Activated naive CD8-positive, alpha-beta T cell treated with anti-CD3 and anti-CD28 coated beads for 36 hours (primary cell): ENCODE measurements around the gene INTS1. TPM values are rescaled to one million over a fixed set of nuclear protein-coding genes. Genes with fewer than 3 reads are reported as not detected.

Experiments
- DNase-seq: peaks from one replicate; pipeline ENCODE4 v3.0.0; 2021
- H3K27ac Mint-ChIP-seq: one replicate; pipeline ENCODE4 v1.8.0; 2022; ENCODE audit warnings: mild to moderate bottlenecking, moderate library complexity, mixed read lengths
- H3K27me3 Mint-ChIP-seq: one replicate; pipeline ENCODE4 v1.8.0; 2022; ENCODE audit warnings: mild to moderate bottlenecking, mixed read lengths
- H3K36me3 Mint-ChIP-seq: one replicate; pipeline ENCODE4 v1.8.0; 2021; ENCODE audit warnings: mild to moderate bottlenecking, mixed read lengths
- H3K4me1 Mint-ChIP-seq: one replicate; pipeline ENCODE4 v1.8.0; 2021; ENCODE audit warnings: mixed read lengths
- H3K4me3 Mint-ChIP-seq: one replicate; pipeline ENCODE4 v1.8.0; 2022; ENCODE audit warnings: mild to moderate bottlenecking, moderate library complexity, mixed read lengths
- H3K9me3 Mint-ChIP-seq: one replicate; pipeline ENCODE4 v1.8.0; 2022; ENCODE audit warnings: mixed read lengths
- total RNA-seq, 2 experiments: library from RNA; stranded (reverse); gene quantifications; one replicate each; pipeline ENCODE4 v1.2.3, GENCODE V29; 2021

The INTS1 gene
- total RNA-seq, 2 experiments from 2014 or later: 88.9 to 94.1 TPM

- no peak for DNase-seq
- Mint-ChIP-seq H3K27ac (no peak overlapping the region), H3K36me3 (no peaks in the 10 kb centered on the region), H3K9me3 (no peaks in the 10 kb centered on the region), H3K27me3 (no peaks in the 10 kb centered on the region), H3K4me3 (no peak overlapping the region), H3K4me1 (no peaks in the 10 kb centered on the region)
Measured at GRCh38 chr7:1439373-1440363, 64.5 kb downstream of the INTS1 start.

GRCh38 chr7:1438821-1439220 is 65.4 kb downstream of the INTS1 start:
- no peak overlapping the region for H3K4me3 Mint-ChIP-seq
- no peaks in the 10 kb centered on the region for H3K4me1 Mint-ChIP-seq
- no peak for DNase-seq
- no peaks in the 10 kb centered on the region for H3K9me3 Mint-ChIP-seq
- no peaks in the 10 kb centered on the region for H3K27me3 Mint-ChIP-seq
- no peak overlapping the region for H3K27ac Mint-ChIP-seq
- H3K36me3 Mint-ChIP-seq: no peaks in the 10 kb centered on the region

- no peaks in the 10 kb centered on the region for H3K9me3 Mint-ChIP-seq
- no peak overlapping the region for H3K27ac Mint-ChIP-seq
- H3K4me3 Mint-ChIP-seq: no peak overlapping the region
- no peaks in the 10 kb centered on the region for H3K27me3 Mint-ChIP-seq
- H3K4me1 Mint-ChIP-seq: no peaks in the 10 kb centered on the region
- DNase-seq: no peak
- no peaks in the 10 kb centered on the region for H3K36me3 Mint-ChIP-seq
Measured at GRCh38 chr7:1438208-1438607, 66.0 kb downstream of the INTS1 start.

- no peaks in the 10 kb centered on the region for H3K36me3 Mint-ChIP-seq
- peaks cover 3% of the 10 kb centered on the region for H3K27me3 Mint-ChIP-seq
- H3K27ac Mint-ChIP-seq: no peak overlapping the region
- no peaks in the 10 kb centered on the region for H3K9me3 Mint-ChIP-seq
- no peak overlapping the region for H3K4me3 Mint-ChIP-seq
- no peak for DNase-seq
- H3K4me1 Mint-ChIP-seq: peaks cover 1% of the 10 kb centered on the region
Measured at GRCh38 chr7:1437155-1437880, 66.9 kb downstream of the INTS1 start.

GRCh38 chr7:1436608-1437007 is 67.6 kb downstream of the INTS1 start:
- Mint-ChIP-seq H3K4me1 (peaks cover 2% of the 10 kb centered on the region), H3K27ac (no peak overlapping the region), H3K36me3 (no peaks in the 10 kb centered on the region), H3K4me3 (no peak overlapping the region), H3K9me3 (no peaks in the 10 kb centered on the region), H3K27me3 (peaks cover 4% of the 10 kb centered on the region)
- DNase-seq: no peak

- peaks cover 9% of the 10 kb centered on the region for H3K27me3 Mint-ChIP-seq
- no peak overlapping the region for H3K4me3 Mint-ChIP-seq
- H3K36me3 Mint-ChIP-seq: no peaks in the 10 kb centered on the region
- H3K9me3 Mint-ChIP-seq: no peaks in the 10 kb centered on the region
- H3K4me1 Mint-ChIP-seq: peaks cover 2% of the 10 kb centered on the region
- DNase-seq: no peak
- H3K27ac Mint-ChIP-seq: no peak overlapping the region
Measured at GRCh38 chr7:1434891-1435670, 69.1 kb downstream of the INTS1 start.

- Mint-ChIP-seq H3K36me3 (no peaks in the 10 kb centered on the region), H3K9me3 (no peaks in the 10 kb centered on the region), H3K4me3 (no peak overlapping the region), H3K27me3 (peaks cover 9% of the 10 kb centered on the region), H3K27ac (no peak overlapping the region), H3K4me1 (peaks cover 2% of the 10 kb centered on the region)
- no peak for DNase-seq
Measured at GRCh38 chr7:1434165-1434718, 69.9 kb downstream of the INTS1 start.

GRCh38 chr7:1433128-1433920 is 70.9 kb downstream of the INTS1 start:
- H3K9me3 Mint-ChIP-seq: no peaks in the 10 kb centered on the region
- H3K36me3 Mint-ChIP-seq: no peaks in the 10 kb centered on the region
- peaks cover 9% of the 10 kb centered on the region for H3K27me3 Mint-ChIP-seq
- no peak overlapping the region for H3K4me3 Mint-ChIP-seq
- H3K4me1 Mint-ChIP-seq: peaks cover 2% of the 10 kb centered on the region
- DNase-seq: no peak
- no peak overlapping the region for H3K27ac Mint-ChIP-seq

- DNase-seq: peak; percentile 70
- H3K4me1 Mint-ChIP-seq: peaks cover 2% of the 10 kb centered on the region
- H3K9me3 Mint-ChIP-seq: no peaks in the 10 kb centered on the region
- peaks cover 9% of the 10 kb centered on the region for H3K27me3 Mint-ChIP-seq
- no peak overlapping the region for H3K27ac Mint-ChIP-seq
- no peaks in the 10 kb centered on the region for H3K36me3 Mint-ChIP-seq
- H3K4me3 Mint-ChIP-seq: no peak overlapping the region
Measured at GRCh38 chr7:1432411-1433082, 71.6 kb downstream of the INTS1 start.

GRCh38 chr7:1431634-1432380 is 72.4 kb downstream of the INTS1 start:
- no peak for DNase-seq
- no peak overlapping the region for H3K27ac Mint-ChIP-seq
- H3K9me3 Mint-ChIP-seq: no peaks in the 10 kb centered on the region
- H3K27me3 Mint-ChIP-seq: peaks cover 9% of the 10 kb centered on the region
- H3K4me3 Mint-ChIP-seq: no peak overlapping the region
- H3K4me1 Mint-ChIP-seq: peaks cover 2% of the 10 kb centered on the region
- no peaks in the 10 kb centered on the region for H3K36me3 Mint-ChIP-seq

- Mint-ChIP-seq H3K4me3 (no peak overlapping the region), H3K4me1 (peaks cover 2% of the 10 kb centered on the region), H3K27ac (no peak overlapping the region), H3K9me3 (no peaks in the 10 kb centered on the region), H3K27me3 (peaks cover 9% of the 10 kb centered on the region), H3K36me3 (no peaks in the 10 kb centered on the region)
- DNase-seq: no peak
Measured at GRCh38 chr7:1431226-1431625, 73.0 kb downstream of the INTS1 start.

GRCh38 chr7:1430056-1430845 is 73.9 kb downstream of the INTS1 start:
- H3K27ac Mint-ChIP-seq: no peak overlapping the region

More at GRCh38 chr7:1430056-1430845, 73.9 kb downstream of the INTS1 start:
- DNase-seq: no peak
- no peaks in the 10 kb centered on the region for H3K36me3 Mint-ChIP-seq
- H3K4me3 Mint-ChIP-seq: no peak overlapping the region
- no peaks in the 10 kb centered on the region for H3K9me3 Mint-ChIP-seq
- H3K4me1 Mint-ChIP-seq: peaks cover 2% of the 10 kb centered on the region
- H3K27me3 Mint-ChIP-seq: peaks cover 9% of the 10 kb centered on the region
